LNCaP clone FGC (cell line): ENCODE data around the gene UGT1A10.

Source experiments
- DNase-seq: peaks from one replicate; pipeline ENCODE4 v3.0.0-alpha.2; 2011; ENCODE audit warnings: low read depth
- H3K4me3 ChIP-seq: 2 replicates; pipeline ENCODE4 v1.5.1; 2011; ENCODE audit warnings: mild to moderate bottlenecking, low read depth, low read length, control low read depth
- CTCF ChIP-seq: IDR thresholded peaks from 2 replicates; pipeline ENCODE4 v1.5.1; 2012; ENCODE audit warnings: mild to moderate bottlenecking; ENCODE audit not compliant: control insufficient read depth, insufficient read depth; ENCODE audit errors: extremely low read depth

UGT1A10 gene

GRCh38 chr2:233803292-233803911 is 167.2 kb downstream of the UGT1A10 start:
- no peak for TF ChIP-seq CTCF
- H3K4me3 ChIP-seq, result no peak overlapping the region
- DNase-seq, result no peak

GRCh38 chr2:233803994-233804393 is 167.7 kb downstream of the UGT1A10 start:
- DNase-seq, result no peak
- TF ChIP-seq CTCF, result no peak
- no peak overlapping the region for H3K4me3 ChIP-seq

GRCh38 chr2:233807215-233807865 is 171.1 kb downstream of the UGT1A10 start:
- DNase-seq, result no peak
- H3K4me3 ChIP-seq, result no peak overlapping the region
- TF ChIP-seq CTCF, result no peak

- H3K4me3 ChIP-seq, result no peak overlapping the region
- DNase-seq, result no peak
- no peak for TF ChIP-seq CTCF
These were observed 172.0 kb downstream of the UGT1A10 start for GRCh38 chr2:233807966-233808935.

- no peak for DNase-seq
- H3K4me3 ChIP-seq, result no peak overlapping the region
- no peak for TF ChIP-seq CTCF
These were observed 174.1 kb downstream of the UGT1A10 start for GRCh38 chr2:233810385-233810784.

- TF ChIP-seq CTCF, result no peak
These were observed 174.8 kb downstream of the UGT1A10 start for GRCh38 chr2:233811087-233811486.

More at GRCh38 chr2:233811087-233811486, 174.8 kb downstream of the UGT1A10 start:
- no peak overlapping the region for H3K4me3 ChIP-seq
- DNase-seq, result no peak
